A172 (cell line): ENCODE measurements around the gene GPD1L. TPM values are rescaled to one million over a fixed set of nuclear protein-coding genes. Genes with fewer than 3 reads are reported as not detected.
"Not testable (repeated sequence)": the region's sequence is repeated elsewhere in the genome, so short reads cannot be mapped to it uniquely, and the experiment has no call there.

Source experiments
- DNase-seq: peaks from one replicate; pipeline ENCODE4 v3.0.0-alpha.2; 2015; ENCODE audit warnings: low spot score
- total RNA-seq: library from RNA; depleted of rRNA; stranded (reverse); fragments of >200 nt; shearing (Covaris generic); gene quantifications from 2 replicates; pipeline ENCODE4 v1.2.3, GENCODE V29; 2014

Gene GPD1L
- total RNA-seq, 1 experiment from 2014 or later: 24.3 TPM

GRCh38 chr3:32105291-32106131 is 909 bp upstream of the GPD1L start:
- peak; percentile 8 for DNase-seq

- no peak for DNase-seq
Observed at GRCh38 chr3:32106929-32107362, 526 bp downstream of the GPD1L start.

- DNase-seq: not testable (repeated sequence)
Observed at GRCh38 chr3:32108224-32108623, 1.8 kb downstream of the GPD1L start.

- DNase-seq: no peak
Observed at GRCh38 chr3:32109256-32109655, 2.8 kb downstream of the GPD1L start.

GRCh38 chr3:32110233-32110760 is 3.9 kb downstream of the GPD1L start:
- no peak for DNase-seq

- DNase-seq: no peak
Observed at GRCh38 chr3:32111560-32111959, 5.1 kb downstream of the GPD1L start.

GRCh38 chr3:32113566-32113965 is 7.1 kb downstream of the GPD1L start:
- no peak for DNase-seq

- DNase-seq: no peak
Observed at GRCh38 chr3:32113981-32114545, 7.6 kb downstream of the GPD1L start.

GRCh38 chr3:32114546-32115386 is 8.3 kb downstream of the GPD1L start:
- not testable (repeated sequence) for DNase-seq

GRCh38 chr3:32117320-32117719 is 10.9 kb downstream of the GPD1L start:
- no peak for DNase-seq

GRCh38 chr3:32118215-32118614 is 11.8 kb downstream of the GPD1L start:
- DNase-seq: no peak

- no peak for DNase-seq
Observed at GRCh38 chr3:32120471-32120870, 14.1 kb downstream of the GPD1L start.

- no peak for DNase-seq
Observed at GRCh38 chr3:32121137-32121536, 14.7 kb downstream of the GPD1L start.

GRCh38 chr3:32123620-32124019 is 17.2 kb downstream of the GPD1L start:
- DNase-seq: no peak

- DNase-seq: no peak
Observed at GRCh38 chr3:32125012-32125411, 18.6 kb downstream of the GPD1L start.

- no peak for DNase-seq
Observed at GRCh38 chr3:32126305-32127015, 20.0 kb downstream of the GPD1L start.

- no peak for DNase-seq
Observed at GRCh38 chr3:32127219-32127826, 20.9 kb downstream of the GPD1L start.

GRCh38 chr3:32128936-32129335 is 22.5 kb downstream of the GPD1L start:
- DNase-seq: no peak

- DNase-seq: no peak
Observed at GRCh38 chr3:32129832-32130231, 23.4 kb downstream of the GPD1L start.

GRCh38 chr3:32132121-32132520 is 25.7 kb downstream of the GPD1L start:
- peak; percentile 33 for DNase-seq

- DNase-seq: no peak
Observed at GRCh38 chr3:32132706-32133105, 26.3 kb downstream of the GPD1L start.
